M059J (cell line): ENCODE measurements around the gene EFNA4. TPM values are rescaled to one million over a fixed set of nuclear protein-coding genes. Genes with fewer than 3 reads are reported as not detected.

Experiments
- DNase-seq: peaks from one replicate; pipeline ENCODE4 v3.0.0-alpha.2; 2012; ENCODE audit warnings: low read depth
- total RNA-seq: library from RNA; depleted of rRNA; stranded (reverse); fragments of >200 nt; shearing (Covaris generic); gene quantifications from 2 replicates; pipeline ENCODE4 v1.2.3, GENCODE V29; 2014; rRNA removed

Gene EFNA4, protein sequence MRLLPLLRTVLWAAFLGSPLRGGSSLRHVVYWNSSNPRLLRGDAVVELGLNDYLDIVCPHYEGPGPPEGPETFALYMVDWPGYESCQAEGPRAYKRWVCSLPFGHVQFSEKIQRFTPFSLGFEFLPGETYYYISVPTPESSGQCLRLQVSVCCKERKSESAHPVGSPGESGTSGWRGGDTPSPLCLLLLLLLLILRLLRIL
- total RNA-seq: 22.8 and 36.2 TPM in 2 replicates

DNA sequence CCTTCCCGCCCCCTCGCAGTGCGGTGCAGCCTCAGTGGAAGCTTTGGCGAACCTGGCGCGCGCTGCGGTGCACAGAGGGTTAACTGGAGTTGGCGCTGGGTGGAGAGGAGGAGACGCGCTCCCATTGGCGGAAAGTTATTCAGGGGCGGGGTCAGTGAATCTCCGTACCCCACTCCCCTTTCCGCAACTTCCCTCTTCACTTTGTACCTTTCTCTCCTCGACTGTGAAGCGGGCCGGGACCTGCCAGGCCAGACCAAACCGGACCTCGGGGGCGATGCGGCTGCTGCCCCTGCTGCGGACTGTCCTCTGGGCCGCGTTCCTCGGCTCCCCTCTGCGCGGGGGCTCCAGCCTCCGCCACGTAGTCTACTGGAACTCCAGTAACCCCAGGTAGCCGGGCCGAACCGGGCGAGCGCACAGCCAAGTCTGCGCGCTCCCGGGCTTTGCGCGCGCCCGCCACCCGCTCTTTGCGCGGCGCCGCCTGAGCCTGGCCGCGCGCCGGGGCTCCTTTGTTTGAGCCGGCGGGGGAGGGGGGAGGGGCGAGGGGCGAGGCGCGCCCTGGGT is at the start of gene EFNA4:
EFNA4 (plus strand) TSS at position 191 of the 561 bp plus-strand sequence; CDS start at position 275, 84 bp downstream.
- DNase-seq: peak; percentile 87

DNA sequence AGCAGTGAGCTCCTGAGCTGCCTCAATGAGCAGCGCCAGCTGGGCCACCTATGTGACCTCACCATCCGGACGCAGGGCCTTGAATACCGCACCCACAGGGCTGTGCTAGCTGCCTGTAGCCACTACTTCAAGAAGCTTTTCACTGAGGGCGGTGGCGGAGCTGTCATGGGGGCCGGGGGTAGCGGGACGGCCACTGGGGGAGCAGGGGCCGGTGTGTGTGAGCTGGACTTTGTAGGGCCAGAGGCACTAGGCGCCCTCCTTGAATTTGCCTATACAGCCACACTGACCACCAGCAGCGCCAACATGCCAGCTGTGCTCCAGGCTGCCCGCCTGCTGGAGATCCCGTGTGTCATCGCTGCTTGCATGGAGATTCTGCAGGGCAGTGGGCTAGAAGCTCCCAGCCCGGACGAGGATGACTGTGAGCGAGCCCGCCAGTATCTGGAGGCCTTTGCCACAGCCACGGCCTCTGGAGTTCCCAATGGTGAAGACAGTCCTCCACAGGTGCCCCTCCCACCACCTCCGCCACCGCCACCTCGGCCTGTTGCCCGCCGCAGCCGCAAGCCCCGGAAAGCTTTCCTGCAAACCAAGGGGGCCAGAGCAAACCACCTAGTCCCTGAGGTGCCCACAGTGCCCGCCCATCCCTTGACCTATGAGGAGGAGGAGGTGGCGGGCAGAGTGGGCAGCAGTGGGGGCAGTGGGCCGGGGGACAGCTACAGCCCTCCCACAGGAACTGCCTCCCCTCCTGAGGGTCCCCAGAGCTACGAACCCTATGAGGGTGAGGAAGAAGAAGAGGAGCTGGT is 48.6 kb upstream of the EFNA4 start:
- DNase-seq: no peak

DNA sequence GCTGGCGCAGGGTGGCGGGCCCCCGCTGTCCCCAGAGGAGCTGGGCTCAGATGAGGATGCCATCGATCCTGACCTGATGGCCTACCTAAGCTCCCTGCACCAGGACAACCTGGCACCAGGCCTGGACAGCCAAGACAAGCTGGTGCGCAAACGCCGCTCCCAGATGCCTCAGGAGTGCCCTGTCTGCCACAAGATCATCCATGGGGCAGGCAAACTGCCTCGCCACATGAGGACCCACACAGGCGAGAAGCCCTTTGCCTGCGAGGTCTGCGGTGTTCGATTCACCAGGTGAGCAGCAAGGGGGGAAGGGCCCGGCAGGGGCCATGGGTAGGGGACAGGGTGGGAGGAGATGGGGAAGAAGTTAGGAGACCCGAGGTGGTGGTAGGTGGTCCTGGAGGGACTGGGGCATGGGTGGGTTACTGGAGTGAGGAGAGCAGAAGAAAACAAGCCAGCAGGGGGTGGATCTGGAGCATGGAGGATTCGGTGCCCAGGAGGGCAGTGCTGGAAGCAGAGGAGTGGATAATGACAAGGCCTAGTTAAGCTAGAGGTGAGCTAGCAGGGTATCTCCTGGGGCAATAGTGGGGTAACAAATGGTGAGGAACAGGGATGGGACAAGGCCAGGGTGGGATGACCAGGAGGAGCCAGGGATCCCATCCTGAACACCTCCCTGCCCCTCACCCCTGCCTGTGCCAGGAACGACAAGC is 47.9 kb upstream of the EFNA4 start:
- DNase-seq: no peak

DNA sequence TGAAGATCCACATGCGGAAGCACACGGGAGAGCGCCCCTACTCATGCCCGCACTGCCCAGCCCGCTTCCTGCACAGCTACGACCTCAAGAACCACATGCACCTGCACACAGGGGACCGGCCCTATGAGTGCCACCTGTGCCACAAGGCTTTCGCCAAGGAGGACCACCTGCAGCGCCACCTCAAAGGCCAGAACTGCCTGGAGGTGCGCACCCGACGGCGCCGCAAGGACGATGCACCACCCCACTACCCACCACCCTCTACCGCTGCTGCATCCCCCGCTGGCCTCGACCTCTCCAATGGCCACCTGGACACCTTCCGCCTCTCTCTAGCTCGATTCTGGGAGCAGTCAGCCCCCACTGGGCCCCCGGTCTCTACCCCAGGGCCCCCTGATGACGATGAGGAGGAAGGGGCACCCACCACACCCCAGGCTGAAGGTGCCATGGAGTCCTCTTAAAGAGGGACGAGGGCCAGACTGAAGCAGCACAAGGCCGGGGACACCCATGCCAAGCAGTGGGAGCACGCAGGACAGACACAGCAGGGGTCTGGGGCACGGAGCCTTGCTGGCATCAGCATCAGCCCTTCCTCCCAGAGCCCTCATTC is 47.2 kb upstream of the EFNA4 start:
- no peak for DNase-seq

DNA sequence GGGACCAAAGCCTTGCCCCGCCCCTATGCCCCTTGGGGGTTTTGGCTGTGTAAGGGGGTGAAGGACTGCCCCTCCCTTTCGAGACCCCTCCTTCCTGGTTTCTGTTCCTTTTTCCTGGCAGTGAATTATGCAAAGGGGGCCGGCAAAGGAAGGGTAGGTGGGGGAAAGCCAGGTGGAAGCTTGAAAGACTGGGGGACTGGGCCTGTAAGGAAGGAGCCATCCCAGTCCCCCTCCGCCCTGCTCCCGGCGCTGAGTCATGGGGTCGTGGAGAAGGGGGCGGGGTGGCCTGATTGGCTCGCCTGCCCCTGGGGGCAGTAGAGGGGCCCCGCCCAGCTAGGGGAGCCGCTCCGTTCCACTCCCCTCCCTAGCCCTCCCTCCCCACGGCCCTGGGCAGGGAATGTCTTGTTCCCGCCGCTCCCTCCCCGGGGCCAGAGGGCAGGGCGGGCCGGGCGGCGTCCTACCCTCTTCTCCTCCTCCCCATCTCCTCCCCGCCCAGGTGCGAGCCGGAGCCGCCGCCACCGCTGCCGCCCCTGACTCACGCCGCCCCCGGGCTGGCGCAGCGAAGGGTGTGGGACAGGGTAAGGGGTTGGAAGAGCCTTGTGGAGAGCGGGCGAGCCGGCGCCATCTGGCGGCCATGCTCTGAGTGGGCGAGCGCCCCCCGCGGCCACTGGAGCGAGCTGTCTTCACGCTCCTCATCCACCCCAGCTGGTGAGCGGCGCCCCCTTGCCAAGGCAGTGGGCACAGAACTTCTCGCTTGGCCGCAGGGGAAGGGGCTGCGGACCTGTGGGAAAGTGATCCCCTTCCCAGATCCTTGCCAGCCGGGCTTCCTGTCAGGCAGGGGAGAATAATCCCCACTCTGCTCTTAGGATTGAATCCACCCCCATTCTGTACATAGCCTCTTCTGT is 46.2 kb upstream of the EFNA4 start:
- DNase-seq: peak; percentile 96

DNA sequence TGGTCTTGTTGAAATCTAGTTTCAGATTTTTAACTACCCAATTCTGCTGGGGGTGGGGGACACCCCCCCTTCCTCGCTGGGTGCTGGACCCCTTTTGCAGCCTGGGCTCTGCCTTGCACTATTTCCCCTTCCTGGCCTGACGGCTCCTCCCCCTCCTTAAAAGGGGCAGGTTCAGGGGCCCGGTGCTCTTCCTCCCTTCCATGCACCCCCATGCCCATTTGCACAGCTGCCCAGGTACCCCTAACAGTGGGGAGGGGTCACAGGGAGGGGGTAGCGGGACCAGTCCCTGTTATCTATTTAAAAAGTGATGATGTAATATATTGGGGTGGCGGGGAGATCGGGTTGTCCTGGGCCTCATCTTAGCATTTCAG is 45.6 kb upstream of the EFNA4 start:
- no peak for DNase-seq

DNA sequence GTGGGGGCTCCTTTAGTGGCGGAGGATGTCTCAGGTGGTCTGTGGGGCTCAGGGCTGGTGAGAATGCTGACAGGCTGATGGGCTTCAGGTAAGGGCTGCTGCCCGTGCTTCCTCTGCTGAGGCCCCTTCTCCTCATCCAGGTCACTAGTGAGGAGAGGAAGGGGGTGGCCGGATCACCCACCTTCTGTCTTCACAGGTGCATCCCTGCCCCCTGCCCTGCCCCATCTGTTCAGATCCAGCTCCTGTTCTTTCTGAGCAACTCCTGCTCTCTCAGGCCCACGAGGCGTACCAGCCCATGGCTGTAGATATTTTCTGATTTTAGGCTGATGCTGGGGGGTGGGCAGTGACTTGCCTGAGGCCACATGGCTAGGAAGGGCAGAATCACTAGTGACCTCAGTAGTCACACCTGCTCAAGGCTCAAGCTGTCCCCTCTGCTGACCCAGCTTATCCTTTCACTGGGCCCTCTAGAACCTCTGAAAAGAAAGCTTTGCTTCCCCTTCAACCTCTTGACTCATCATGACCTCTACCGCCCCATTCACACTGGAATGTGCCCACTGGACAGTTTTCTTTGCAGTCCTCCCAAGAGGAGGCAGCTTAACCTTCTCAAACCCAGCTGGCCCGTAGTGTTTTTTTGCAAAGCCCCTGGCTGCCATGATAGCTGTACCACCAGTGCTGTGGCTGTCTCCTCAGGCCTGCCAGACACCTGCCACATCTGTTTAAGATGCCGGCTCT is 44.8 kb upstream of the EFNA4 start:
- peak; percentile 51 for DNase-seq

DNA sequence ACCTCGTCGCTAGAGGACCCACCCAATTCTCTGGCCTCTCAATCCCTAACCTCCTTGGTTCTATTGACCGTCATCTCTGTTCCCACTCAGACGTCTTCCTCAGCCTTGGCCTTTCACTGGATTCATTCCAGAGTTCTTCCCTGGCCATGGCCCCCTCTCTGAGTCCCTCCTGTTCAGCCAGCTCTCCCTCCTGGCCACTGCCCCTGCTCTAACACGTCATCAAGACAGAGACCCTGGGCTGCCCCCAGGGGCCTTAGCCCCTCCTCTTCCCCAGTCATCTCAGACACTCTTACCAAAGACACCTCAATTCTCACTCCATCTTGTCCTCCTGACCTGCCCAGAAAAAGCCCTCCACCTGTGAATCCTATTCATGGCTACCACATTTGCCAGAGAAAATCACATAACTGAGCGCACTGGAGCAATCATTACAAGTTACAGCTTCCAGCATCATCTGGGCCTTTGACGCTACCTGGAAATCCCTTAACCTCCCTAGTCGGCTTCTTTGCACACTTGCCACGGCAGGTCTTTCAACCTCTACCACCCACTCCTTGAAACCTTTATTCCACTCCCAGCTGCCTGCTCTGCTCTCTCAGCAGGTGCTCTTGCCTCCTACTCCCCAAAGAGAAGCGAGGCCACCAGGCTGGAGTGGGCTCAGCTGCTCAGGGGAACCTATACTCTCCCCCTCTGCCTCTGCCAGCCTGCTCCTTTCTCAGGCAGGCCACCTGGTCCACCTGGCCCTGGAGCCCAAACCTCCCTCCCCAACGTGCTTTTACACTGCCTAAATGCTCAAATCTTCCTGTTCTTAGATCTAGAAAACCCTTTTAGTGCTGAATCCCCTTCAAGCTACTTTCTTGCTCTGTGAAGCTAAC is 43.9 kb upstream of the EFNA4 start:
- no peak for DNase-seq

DNA sequence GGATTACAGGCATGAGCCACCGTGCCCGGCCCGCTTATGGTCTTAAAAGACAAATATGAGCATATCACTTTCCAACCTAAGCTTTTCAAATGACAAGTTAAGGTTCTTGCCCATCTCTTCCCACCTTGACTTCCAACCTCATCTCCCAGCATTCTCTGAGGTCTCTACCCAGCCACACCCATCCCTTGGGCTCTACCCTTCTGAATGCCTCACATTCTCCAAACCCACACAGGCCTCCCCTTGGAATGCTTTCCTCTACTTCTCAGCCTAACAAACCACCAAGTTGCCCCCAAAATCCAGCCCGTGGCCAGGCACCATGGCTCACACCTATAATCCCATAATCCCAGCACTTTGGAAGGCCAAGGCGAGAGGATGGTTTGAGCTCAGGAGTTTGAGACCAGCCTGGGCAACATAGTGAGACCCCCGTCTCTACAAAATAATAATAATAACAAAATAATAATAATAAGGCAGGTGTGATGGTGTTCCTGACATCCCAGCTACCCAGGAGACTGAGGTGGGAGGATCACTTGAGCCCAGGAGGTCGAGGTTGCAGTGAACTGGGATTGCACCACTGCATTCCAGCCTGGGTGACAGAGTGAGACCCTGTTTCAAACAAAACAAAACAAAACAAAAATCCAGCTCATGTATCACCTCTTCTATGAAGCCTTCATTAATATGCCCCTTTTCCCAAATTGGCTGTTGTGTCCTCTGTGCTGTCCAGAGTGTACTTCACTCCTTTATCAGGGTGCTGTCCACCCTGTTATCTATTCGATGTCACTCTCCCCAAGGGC is 41.2 kb upstream of the EFNA4 start:
- DNase-seq: peak; percentile 56

DNA sequence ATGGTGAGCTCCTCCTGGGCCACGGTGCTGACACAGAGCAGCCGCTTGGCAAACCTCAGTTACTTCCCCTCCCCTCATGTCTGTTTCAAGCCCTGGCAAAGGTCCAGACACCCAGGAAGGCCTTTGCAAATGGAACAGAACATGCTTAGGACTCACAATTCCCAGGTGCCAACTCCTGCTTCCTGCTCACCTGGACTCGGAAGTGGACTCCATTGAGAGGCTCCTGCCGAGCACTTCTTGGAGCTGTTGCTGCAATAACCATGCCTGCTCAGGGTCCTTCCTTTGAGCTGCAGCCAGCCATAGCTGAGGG is 40.7 kb upstream of the EFNA4 start:
- DNase-seq: peak; percentile 47

DNA sequence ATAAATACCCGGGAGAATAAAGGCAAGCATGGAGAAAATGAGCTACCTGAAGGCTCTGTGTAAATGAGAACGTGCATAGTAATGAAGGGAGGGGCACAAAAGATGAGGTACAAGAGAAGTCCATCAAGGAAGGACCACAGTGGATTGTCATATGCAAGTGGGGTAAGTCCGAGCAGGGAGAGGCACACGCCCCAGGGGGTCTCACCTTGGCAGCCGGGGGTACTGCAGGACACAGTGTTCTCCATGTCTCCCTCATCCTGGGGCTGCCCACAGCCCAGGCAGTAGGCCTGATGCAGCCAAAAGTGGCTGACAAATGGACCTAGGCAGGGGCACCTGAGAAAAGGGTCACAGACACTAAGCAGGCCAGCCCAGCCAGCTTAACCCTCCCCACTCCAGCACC is 39.9 kb upstream of the EFNA4 start:
- DNase-seq: no peak

DNA sequence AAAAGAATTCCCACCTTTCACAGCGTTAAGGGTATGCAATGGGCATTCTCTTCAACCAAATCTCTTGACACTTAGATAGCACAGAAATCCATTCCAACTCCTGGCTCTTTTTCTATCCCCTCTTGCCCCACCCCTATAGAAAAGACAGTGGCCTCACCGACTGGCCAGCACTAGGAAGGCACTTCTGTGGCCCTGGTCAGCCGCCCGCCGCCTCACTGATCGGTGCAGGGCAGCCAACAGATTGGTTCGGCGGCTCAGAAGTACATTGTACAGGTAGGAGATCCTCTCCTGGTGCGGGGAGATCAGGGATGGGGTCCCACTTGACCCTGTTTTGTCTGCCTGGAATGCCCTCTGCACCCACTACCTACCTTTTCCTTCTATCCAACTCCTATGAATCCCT is 39.2 kb upstream of the EFNA4 start:
- no peak for DNase-seq

DNA sequence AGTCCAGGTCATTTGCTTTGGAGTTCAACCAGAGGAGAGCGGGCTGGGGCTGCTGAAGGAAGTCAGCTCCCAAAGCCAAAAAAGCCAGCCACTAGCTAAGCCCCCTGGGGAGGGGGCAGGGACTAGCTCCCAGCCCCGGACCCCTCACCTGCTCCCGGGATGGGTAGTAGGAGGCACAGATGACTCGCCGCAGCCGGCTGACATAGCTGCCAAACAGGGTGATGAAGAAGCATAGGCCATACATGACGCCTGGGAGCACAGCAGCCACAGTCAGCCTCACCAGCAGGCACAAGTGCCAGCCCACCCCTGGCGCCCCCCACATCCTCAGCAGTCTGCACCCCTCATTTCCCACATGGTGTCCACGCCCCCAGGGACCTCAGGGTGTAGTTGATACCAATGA is 37.4 kb upstream of the EFNA4 start:
- peak; percentile 39 for DNase-seq

DNA sequence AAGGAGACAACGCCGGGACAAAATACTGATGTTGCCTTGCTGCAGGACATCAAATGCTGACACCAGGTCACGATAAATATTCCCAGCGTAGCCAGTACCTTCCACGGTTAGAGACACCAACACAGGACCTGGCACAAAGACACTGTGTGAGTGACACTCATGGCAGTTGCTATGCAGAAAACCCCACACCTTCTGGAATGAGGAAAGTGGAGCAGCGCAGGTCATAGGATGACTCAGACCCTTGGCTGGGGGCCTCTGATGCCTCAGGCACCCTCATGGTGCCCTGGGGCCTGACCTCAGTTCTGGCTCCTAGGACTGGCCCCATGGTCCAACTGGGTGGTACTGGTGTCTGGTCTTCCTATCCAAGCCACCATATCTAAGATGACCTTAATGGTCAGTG is 37.0 kb upstream of the EFNA4 start:
- peak; percentile 83 for DNase-seq

DNA sequence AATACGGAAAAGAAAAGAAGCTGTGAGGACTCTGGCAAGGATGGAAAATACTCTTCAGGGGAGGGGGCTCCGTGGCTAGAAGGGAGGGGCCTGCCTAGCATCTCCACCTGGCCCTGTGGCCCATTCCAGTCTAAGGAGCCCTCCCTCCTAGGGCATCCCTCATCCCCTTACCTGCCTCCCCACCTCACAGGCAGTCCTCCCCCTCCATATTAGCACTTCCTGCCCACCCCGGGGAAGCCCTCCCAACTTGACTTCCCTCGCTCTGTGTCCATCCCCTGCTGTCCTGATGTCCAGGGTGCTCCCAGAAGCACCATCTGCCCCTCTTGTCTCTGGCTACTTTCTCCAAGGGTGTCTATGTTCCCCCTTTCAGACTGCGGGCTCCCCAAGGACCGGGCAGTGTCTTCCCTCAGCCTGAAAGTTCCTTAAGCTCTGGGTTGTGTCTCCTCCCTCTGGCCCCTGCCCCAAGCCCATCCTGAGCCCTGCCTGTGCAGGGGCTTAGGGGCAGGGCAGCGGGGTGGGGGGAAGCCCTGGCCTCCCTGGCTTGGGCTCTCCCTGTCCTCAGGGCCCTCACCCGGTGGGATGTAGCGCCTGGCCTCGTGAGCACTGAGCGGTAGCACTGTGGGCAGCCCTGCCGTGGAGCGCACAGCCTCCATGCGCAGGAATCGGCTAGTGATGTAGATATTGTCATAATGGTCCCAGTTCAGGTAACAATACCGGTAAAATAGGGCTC is 33.9 kb upstream of the EFNA4 start:
- DNase-seq: no peak

DNA sequence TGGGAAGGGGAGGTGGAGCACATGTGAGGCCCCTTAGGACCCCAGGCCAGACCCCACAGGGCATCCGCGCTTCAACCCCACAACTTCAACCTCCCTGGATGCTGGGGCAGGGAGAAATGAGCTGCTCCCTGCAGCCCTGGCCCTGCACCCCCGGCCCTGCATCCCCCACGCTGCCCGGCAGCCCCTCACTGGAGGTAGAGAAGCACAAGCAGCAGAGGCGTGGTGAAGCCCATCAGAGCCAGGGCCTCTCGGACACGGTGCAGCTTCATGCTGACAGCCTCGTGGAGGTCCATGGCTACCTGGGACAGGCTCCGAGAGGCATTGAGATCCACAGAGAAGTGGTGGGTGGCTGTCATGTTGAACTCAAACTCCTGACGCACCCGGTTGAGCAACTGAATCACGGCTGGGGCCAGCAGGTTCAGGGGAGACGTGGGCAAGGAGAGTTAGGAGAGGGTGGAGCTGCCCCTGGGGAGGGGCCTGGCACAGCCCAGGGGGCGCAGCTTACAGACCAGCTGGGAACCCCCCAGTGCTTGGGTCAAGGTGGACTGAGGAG is 33.2 kb upstream of the EFNA4 start:
- DNase-seq: no peak

DNA sequence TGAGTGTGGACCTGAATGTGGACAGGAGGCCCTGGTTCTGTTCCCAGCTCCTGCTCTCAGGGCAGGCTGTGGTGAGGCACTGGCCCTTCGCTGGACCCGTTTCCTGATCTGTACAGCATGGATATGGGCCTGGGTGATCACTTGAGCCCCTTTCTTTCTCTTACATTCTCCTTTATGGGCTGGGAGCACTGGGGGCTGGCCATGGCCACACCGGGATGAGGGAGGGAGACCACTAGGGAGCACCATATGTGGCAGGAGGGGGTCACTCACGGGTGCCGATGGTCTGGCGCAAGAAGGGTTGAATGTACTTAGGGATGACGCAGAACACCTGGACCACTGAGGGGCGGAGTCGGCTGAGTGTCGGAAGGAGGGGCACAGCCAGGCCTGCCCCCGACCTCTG is 32.6 kb upstream of the EFNA4 start:
- no peak for DNase-seq

DNA sequence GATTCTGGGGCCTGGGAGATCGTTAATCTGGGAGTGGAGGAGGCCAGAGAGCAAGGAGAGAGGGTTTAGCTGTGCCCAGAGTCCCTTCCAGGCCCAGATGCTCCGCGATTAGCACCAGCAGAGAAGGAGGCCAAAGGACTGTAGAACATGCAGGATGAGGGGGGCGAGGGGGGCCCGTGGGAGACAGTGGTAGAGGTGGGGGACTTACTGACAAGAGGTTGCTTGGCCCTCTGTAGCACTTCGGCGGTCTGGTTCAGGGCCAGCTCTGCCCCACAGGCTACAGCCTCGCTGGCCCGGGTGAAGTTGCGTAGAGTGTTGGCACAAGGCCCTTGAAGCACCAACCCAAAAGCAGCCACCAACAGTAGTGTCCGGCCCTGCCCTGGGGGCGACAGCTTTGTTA is 30.7 kb upstream of the EFNA4 start:
- no peak for DNase-seq
